ENCODE measurements around the gene OR10T2. TPM values are rescaled to one million over a fixed set of nuclear protein-coding genes. Genes with fewer than 3 reads are reported as not detected.
A peak's percentile ranks its signal among the peaks of the same experiment; 100 is the strongest.

OR10T2 gene
- total and polyA plus RNA-seq, 2 donors (not counting 1 experiment from before 2014, with no cell fraction given) = not detected

- Histone ChIP-seq H3K27ac (ENCODE audit: low read length in 2 of 2) (no peak overlapping the region), H3K4me1 (ENCODE audit: control insufficient read depth in 2 of 2, insufficient read depth in 2 of 2, low read length in 2 of 2) (peaks cover 0 to 6% of the 10 kb centered on the region in 2 donors), H3K9ac (ENCODE audit: low read length) (no peak overlapping the region), H4K20me1 (ENCODE audit: control insufficient read depth, insufficient read depth, low read length, poor library complexity, severe bottlenecking) (no peaks in the 10 kb centered on the region), H2AFZ (ENCODE audit: insufficient read depth, low read depth, low read length, poor library complexity, severe bottlenecking) (no peak overlapping the region), H3K27me3 (replicated peaks in 1 of 4; ENCODE audit: control extremely low read depth in 1 of 4, control insufficient read depth in 3 of 4, insufficient read depth in 4 of 4, low read length in 3 of 4) (peaks cover 0 to 4% (median 0%) of the 10 kb centered on the region in 4 experiments), H3K4me2 (replicated peaks; ENCODE audit: low read depth, low read length, poor library complexity, severe bottlenecking) (no peak overlapping the region), H3K36me3 (replicated peaks in 1 of 2; ENCODE audit: control extremely low read depth in 1 of 2, control insufficient read depth in 1 of 2, extremely low read depth in 1 of 2, insufficient read depth in 2 of 2, low read length in 1 of 2) (no peaks in the 10 kb centered on the region), H3K79me2 (ENCODE audit: control insufficient read depth, insufficient read depth, low read length) (no peaks in the 10 kb centered on the region), H3K9me3 (ENCODE audit: control extremely low read depth in 1 of 3, control insufficient read depth in 2 of 3, insufficient read depth in 1 of 3, low read length in 2 of 3) (peaks cover 8 to 24% (median 16%) of the 10 kb centered on the region in 3 donors), H3K4me3 (ENCODE audit: control extremely low read depth in 1 of 5, extremely low read depth in 1 of 5, insufficient read depth in 1 of 5, low read depth in 2 of 5, low read length in 4 of 5) (no peak overlapping the region)
- DNase-seq (no peak), ATAC-seq (ENCODE audit: low read depth) (peak; percentile 24)
- no peak overlapping the region for H3K4me3 Mint-ChIP-seq
- 67% methylated on average over 3 of the region's 6 CpGs for WGBS (ENCODE audit: insufficient coverage)
- peaks cover 14% of the 10 kb centered on the region for H3K9me3 Mint-ChIP-seq (ENCODE audit: insufficient read depth)
- intact Hi-C loops (cut with micrococcal nuclease) = no loop called here
- H3K4me1 Mint-ChIP-seq = peaks cover 5% of the 10 kb centered on the region
- no peak overlapping the region for H3K27ac Mint-ChIP-seq
- CTCF ChIA-PET = interaction anchor here (1.2 to 1.6 kb wide), 2 partner anchors 12 to 44 kb away, joined by 3 read pairs; no protein-coding TSS in a partner anchor
- H3K27me3 Mint-ChIP-seq = no peaks in the 10 kb centered on the region
- no peak for TF ChIP-seq EZH2 (IDR thresholded peaks at IDR 0.05; ENCODE audit: borderline replicate concordance, insufficient read depth, low read depth, low read length, poor library complexity, severe bottlenecking)
- no peak for TF ChIP-seq CTCF (IDR thresholded peaks at IDR 0.05)
- POLR2A ChIA-PET = no interaction called here
Measured at GRCh38 chr1:158371188-158371953, 27.9 kb downstream of the OR10T2 start.

GRCh38 chr1:158366783-158367182 lies 32.5 kb downstream of the OR10T2 start:
- Histone ChIP-seq H4K20me1 (ENCODE audit: control insufficient read depth, insufficient read depth, low read length, poor library complexity, severe bottlenecking) (no peaks in the 10 kb centered on the region), H2AFZ (ENCODE audit: insufficient read depth, low read depth, low read length, poor library complexity, severe bottlenecking) (no peak overlapping the region), H3K27me3 (replicated peaks in 1 of 4; ENCODE audit: control extremely low read depth in 1 of 4, control insufficient read depth in 3 of 4, insufficient read depth in 4 of 4, low read length in 3 of 4) (peaks cover 0 to 4% (median 0%) of the 10 kb centered on the region in 4 experiments), H3K4me3 (ENCODE audit: control extremely low read depth in 1 of 5, extremely low read depth in 1 of 5, insufficient read depth in 1 of 5, low read depth in 2 of 5, low read length in 4 of 5) (no peak overlapping the region), H3K9ac (ENCODE audit: low read length) (no peak overlapping the region), H3K4me2 (replicated peaks; ENCODE audit: low read depth, low read length, poor library complexity, severe bottlenecking) (no peak overlapping the region), H3K27ac (ENCODE audit: low read length in 2 of 2) (no peak overlapping the region), H3K79me2 (ENCODE audit: control insufficient read depth, insufficient read depth, low read length) (no peaks in the 10 kb centered on the region), H3K36me3 (replicated peaks in 1 of 2; ENCODE audit: control extremely low read depth in 1 of 2, control insufficient read depth in 1 of 2, extremely low read depth in 1 of 2, insufficient read depth in 2 of 2, low read length in 1 of 2) (no peaks in the 10 kb centered on the region), H3K9me3 (ENCODE audit: control extremely low read depth in 1 of 3, control insufficient read depth in 2 of 3, insufficient read depth in 1 of 3, low read length in 2 of 3) (peaks cover 6 to 10% (median 10%) of the 10 kb centered on the region in 3 donors), H3K4me1 (ENCODE audit: control insufficient read depth in 2 of 2, insufficient read depth in 2 of 2, low read length in 2 of 2) (no peaks in the 10 kb centered on the region)
- no peaks in the 10 kb centered on the region for H3K27me3 Mint-ChIP-seq
- H3K27ac Mint-ChIP-seq = no peak overlapping the region
- ATAC-seq (ENCODE audit: low read depth) = no peak
- DNase-seq = no peak
- no peak for TF ChIP-seq EZH2 (IDR thresholded peaks at IDR 0.05; ENCODE audit: borderline replicate concordance, insufficient read depth, low read depth, low read length, poor library complexity, severe bottlenecking)
- no peak for TF ChIP-seq CTCF (IDR thresholded peaks at IDR 0.05)
- H3K9me3 Mint-ChIP-seq (ENCODE audit: insufficient read depth) = peaks cover 10% of the 10 kb centered on the region
- H3K4me1 Mint-ChIP-seq = no peaks in the 10 kb centered on the region
- no peak overlapping the region for H3K4me3 Mint-ChIP-seq
- POLR2A ChIA-PET = no interaction called here
- intact Hi-C loops (cut with micrococcal nuclease) = no loop called here
- CTCF ChIA-PET = no interaction called here

Data from B cell (primary cell).